NB4 (cell line): ENCODE measurements around the gene ABHD17A.
"Not testable (repeated sequence)": the region's sequence is repeated elsewhere in the genome, so short reads cannot be mapped to it uniquely, and the experiment has no call there.

ENCODE experiments used
- DNase-seq: peaks from one replicate; pipeline ENCODE4 v3.0.0; 2010; ENCODE audit warnings: low read depth
- H3K4me3 ChIP-seq: one replicate; pipeline ENCODE4 v1.5.1; 2011; ENCODE audit warnings: mild to moderate bottlenecking, low read depth, low read length, moderate library complexity
- CTCF ChIP-seq: IDR thresholded peaks from one replicate; pipeline ENCODE4 v1.5.1; 2012; ENCODE audit warnings: low read depth, low read length
- MAX ChIP-seq: IDR thresholded peaks from 2 replicates; pipeline ENCODE4 v1.6.1; 2011; ENCODE audit warnings: low read depth, low read length
- MYC ChIP-seq: IDR thresholded peaks from 2 replicates; pipeline ENCODE4 v1.6.1; 2011; ENCODE audit warnings: low read depth, low read length
- POLR2A ChIP-seq: IDR thresholded peaks from 2 replicates; pipeline ENCODE4 v1.6.1; 2011; ENCODE audit warnings: mild to moderate bottlenecking; ENCODE audit not compliant: insufficient read length; ENCODE audit errors: extremely low read depth

The ABHD17A gene

GRCh38 chr19:1884719-1885334 is 469 bp downstream of the ABHD17A start:
- DNase-seq = no peak
- TF ChIP-seq MAX = no peak
- no peak for TF ChIP-seq MYC
- no peak for TF ChIP-seq CTCF
- TF ChIP-seq POLR2A = no peak

GRCh38 chr19:1884291-1884718 is 991 bp downstream of the ABHD17A start:
- no peak for DNase-seq
- peak overlapping the region; percentile 71 for H3K4me3 ChIP-seq
- no peak for TF ChIP-seq MAX
- no peak for TF ChIP-seq CTCF
- no peak for TF ChIP-seq POLR2A
- no peak for TF ChIP-seq MYC

More at GRCh38 chr19:1884719-1885334, 469 bp downstream of the ABHD17A start:
- peak overlapping the region; percentile 71 for H3K4me3 ChIP-seq

GRCh38 chr19:1883784-1884183 is 1.5 kb downstream of the ABHD17A start:
- peak overlapping the region; percentile 71 for H3K4me3 ChIP-seq
- no peak for DNase-seq
- no peak for TF ChIP-seq MYC
- no peak for TF ChIP-seq POLR2A
- TF ChIP-seq MAX = no peak
- TF ChIP-seq CTCF = no peak

- no peak overlapping the region for H3K4me3 ChIP-seq
- TF ChIP-seq MYC = no peak
Observed at GRCh38 chr19:1882786-1883692, 2.3 kb downstream of the ABHD17A start.

GRCh38 chr19:1882089-1882785 is 3.1 kb downstream of the ABHD17A start:
- DNase-seq = no peak
- no peak overlapping the region for H3K4me3 ChIP-seq
- no peak for TF ChIP-seq POLR2A
- no peak for TF ChIP-seq MAX
- no peak for TF ChIP-seq MYC
- no peak for TF ChIP-seq CTCF

More at GRCh38 chr19:1882786-1883692, 2.3 kb downstream of the ABHD17A start:
- DNase-seq = no peak

- not testable (repeated sequence) for H3K4me3 ChIP-seq, DNase-seq
Observed at GRCh38 chr19:1881393-1882088, 3.8 kb downstream of the ABHD17A start.
